ENCODE measurements around the gene ZHX3. TPM values are rescaled to one million over a fixed set of nuclear protein-coding genes. Genes with fewer than 3 reads are reported as not detected.
A peak's percentile ranks its signal among the peaks of the same experiment; 100 is the strongest.

Gene ZHX3
- total and polyA plus RNA-seq, 4 donors = 3.2 to 30.0 (median 8.0) TPM

- peak; percentile 89 for DNase-seq (ENCODE audit: low spot score)
- no peaks in the 10 kb centered on the region for H3K9me3 ChIP-seq (ENCODE audit: control insufficient read depth in 4 of 4, low read length in 3 of 4)
- WGBS = 8% methylated on average over 33 of the region's 33 CpGs
- H3K27me3 ChIP-seq (ENCODE audit: control insufficient read depth in 4 of 4, insufficient read depth in 4 of 4, low read length in 3 of 4) = no peaks in the 10 kb centered on the region
- H3K4me1 ChIP-seq (ENCODE audit: control insufficient read depth in 4 of 4, insufficient read depth in 4 of 4, low read length in 3 of 4) = peaks cover 4 to 41% (median 24%) of the 10 kb centered on the region in 4 donors
- H3K4me3 ChIP-seq (ENCODE audit: low read depth in 1 of 3, low read length in 3 of 3) = peak within 1 kb of the TSS; percentile 38 to 64 (median 50)
- H3K27ac ChIP-seq (ENCODE audit: low read depth in 1 of 2, low read length in 2 of 2) = peak within 1 kb of the TSS; percentile 38 to 64
- no peak for TF ChIP-seq GABPA (IDR thresholded peaks at IDR 0.05 in 1 of 2, conservative IDR thresholded peaks at IDR 0.05 in 1 of 2)
- TF ChIP-seq FOXA1 (IDR thresholded peaks at IDR 0.05) = no peak
- peak; percentile 63 for TF ChIP-seq NR2F2 (IDR thresholded peaks at IDR 0.05)
- peak in 1 of 2 donors; percentile 28 for TF ChIP-seq RXRA (IDR thresholded peaks at IDR 0.05)
- TF ChIP-seq, protein P1, sequence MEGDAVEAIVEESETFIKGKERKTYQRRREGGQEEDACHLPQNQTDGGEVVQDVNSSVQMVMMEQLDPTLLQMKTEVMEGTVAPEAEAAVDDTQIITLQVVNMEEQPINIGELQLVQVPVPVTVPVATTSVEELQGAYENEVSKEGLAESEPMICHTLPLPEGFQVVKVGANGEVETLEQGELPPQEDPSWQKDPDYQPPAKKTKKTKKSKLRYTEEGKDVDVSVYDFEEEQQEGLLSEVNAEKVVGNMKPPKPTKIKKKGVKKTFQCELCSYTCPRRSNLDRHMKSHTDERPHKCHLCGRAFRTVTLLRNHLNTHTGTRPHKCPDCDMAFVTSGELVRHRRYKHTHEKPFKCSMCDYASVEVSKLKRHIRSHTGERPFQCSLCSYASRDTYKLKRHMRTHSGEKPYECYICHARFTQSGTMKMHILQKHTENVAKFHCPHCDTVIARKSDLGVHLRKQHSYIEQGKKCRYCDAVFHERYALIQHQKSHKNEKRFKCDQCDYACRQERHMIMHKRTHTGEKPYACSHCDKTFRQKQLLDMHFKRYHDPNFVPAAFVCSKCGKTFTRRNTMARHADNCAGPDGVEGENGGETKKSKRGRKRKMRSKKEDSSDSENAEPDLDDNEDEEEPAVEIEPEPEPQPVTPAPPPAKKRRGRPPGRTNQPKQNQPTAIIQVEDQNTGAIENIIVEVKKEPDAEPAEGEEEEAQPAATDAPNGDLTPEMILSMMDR (IDR thresholded peaks at IDR 0.05; ENCODE audit: low read depth, low read length, missing input control) = no peak
- peak; percentile 60 for TF ChIP-seq YY1 (IDR thresholded peaks at IDR 0.05)
- TF ChIP-seq FOXA2 (IDR thresholded peaks at IDR 0.05) = no peak
- no peak for TF ChIP-seq TAF1 (conservative IDR thresholded peaks at IDR 0.05)
- peak; percentile 68 to 78 for TF ChIP-seq HNF4A (conservative IDR thresholded peaks at IDR 0.05)
- no peak for TF ChIP-seq ATF3 (IDR thresholded peaks at IDR 0.05)
- TF ChIP-seq, protein P2, sequence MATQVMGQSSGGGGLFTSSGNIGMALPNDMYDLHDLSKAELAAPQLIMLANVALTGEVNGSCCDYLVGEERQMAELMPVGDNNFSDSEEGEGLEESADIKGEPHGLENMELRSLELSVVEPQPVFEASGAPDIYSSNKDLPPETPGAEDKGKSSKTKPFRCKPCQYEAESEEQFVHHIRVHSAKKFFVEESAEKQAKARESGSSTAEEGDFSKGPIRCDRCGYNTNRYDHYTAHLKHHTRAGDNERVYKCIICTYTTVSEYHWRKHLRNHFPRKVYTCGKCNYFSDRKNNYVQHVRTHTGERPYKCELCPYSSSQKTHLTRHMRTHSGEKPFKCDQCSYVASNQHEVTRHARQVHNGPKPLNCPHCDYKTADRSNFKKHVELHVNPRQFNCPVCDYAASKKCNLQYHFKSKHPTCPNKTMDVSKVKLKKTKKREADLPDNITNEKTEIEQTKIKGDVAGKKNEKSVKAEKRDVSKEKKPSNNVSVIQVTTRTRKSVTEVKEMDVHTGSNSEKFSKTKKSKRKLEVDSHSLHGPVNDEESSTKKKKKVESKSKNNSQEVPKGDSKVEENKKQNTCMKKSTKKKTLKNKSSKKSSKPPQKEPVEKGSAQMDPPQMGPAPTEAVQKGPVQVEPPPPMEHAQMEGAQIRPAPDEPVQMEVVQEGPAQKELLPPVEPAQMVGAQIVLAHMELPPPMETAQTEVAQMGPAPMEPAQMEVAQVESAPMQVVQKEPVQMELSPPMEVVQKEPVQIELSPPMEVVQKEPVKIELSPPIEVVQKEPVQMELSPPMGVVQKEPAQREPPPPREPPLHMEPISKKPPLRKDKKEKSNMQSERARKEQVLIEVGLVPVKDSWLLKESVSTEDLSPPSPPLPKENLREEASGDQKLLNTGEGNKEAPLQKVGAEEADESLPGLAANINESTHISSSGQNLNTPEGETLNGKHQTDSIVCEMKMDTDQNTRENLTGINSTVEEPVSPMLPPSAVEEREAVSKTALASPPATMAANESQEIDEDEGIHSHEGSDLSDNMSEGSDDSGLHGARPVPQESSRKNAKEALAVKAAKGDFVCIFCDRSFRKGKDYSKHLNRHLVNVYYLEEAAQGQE (IDR thresholded peaks at IDR 0.05) = peak; percentile 65
- TF ChIP-seq MAX (IDR thresholded peaks at IDR 0.05) = peak; percentile 44
- peak in 1 of 2 donors; percentile 32 for TF ChIP-seq JUND (IDR thresholded peaks at IDR 0.05)
- TF ChIP-seq EGR1 (IDR thresholded peaks at IDR 0.05; ENCODE audit: low read depth in 2 of 2) = no peak
- TF ChIP-seq HNF4G (IDR thresholded peaks at IDR 0.05) = peak; percentile 57
- TF ChIP-seq ZBTB33 (IDR thresholded peaks at IDR 0.05) = peak; percentile 22
- peak; percentile 68 for TF ChIP-seq SP1 (IDR thresholded peaks at IDR 0.05)
- TF ChIP-seq RAD21 (IDR thresholded peaks at IDR 0.05) = peak; percentile 34 to 42
- H3K9ac ChIP-seq (ENCODE audit: low read depth in 1 of 2, low read length in 2 of 2) = peak within 1 kb of the TSS in 1 of 2 donors; percentile 39
- no peaks in the 10 kb centered on the region for H3K36me3 ChIP-seq (ENCODE audit: control insufficient read depth in 4 of 4, insufficient read depth in 3 of 4, low read depth in 1 of 4, low read length in 3 of 4)
These were observed 23.0 kb upstream of the ZHX3 start, which contains the start of gene LPIN3 for GRCh38 chr20:41340327-41341055. TSS of gene LPIN3 (plus strand) at chr20:41340821. CDS start at chr20:41345804, 4,983 bp downstream.

All from liver (tissue), 9 donors.